ENCODE data around the gene SFTA2.

DNA sequence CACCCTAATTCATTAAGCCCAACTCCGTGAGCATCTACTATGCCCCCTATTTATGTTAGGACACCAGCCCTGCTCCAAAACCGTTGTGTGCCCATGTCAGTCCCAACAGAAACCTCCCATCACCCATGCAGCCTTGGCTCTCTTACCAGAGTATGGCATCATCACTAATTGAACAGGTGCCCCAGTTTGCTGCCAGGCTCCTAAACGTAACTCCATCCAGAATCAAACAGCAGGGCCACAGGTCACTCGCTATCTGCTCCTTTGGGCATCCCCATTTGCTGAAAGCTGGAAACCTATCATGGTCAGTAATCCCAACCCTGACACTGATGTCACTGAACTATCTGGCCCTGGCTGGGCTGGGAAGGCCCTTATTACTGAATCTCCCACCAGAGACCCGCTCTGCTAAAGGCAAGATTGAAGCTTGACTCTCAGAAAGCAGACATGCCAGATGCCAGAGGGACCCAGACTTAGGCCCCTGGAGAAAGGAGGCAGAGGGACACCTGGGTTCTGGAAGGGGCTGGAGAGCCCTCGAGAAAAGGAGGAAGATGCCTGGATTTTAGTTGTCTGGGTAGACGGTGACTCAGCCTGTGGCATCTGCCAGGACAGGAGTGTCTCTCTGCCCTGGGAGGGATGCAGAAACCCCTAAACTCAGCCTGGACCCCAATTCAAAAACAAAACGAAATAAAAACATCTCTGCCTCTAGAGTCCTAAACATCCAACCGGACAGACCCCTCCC is 22.8 kb upstream of the SFTA2 start:
- TF ChIP-seq, protein P1, sequence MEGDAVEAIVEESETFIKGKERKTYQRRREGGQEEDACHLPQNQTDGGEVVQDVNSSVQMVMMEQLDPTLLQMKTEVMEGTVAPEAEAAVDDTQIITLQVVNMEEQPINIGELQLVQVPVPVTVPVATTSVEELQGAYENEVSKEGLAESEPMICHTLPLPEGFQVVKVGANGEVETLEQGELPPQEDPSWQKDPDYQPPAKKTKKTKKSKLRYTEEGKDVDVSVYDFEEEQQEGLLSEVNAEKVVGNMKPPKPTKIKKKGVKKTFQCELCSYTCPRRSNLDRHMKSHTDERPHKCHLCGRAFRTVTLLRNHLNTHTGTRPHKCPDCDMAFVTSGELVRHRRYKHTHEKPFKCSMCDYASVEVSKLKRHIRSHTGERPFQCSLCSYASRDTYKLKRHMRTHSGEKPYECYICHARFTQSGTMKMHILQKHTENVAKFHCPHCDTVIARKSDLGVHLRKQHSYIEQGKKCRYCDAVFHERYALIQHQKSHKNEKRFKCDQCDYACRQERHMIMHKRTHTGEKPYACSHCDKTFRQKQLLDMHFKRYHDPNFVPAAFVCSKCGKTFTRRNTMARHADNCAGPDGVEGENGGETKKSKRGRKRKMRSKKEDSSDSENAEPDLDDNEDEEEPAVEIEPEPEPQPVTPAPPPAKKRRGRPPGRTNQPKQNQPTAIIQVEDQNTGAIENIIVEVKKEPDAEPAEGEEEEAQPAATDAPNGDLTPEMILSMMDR (IDR thresholded peaks at IDR 0.05 in 8 of 11, conservative IDR thresholded peaks at IDR 0.05 in 3 of 11): no peak
- no peak for TF ChIP-seq POLR2A (IDR thresholded peaks at IDR 0.05)
- no peak for TF ChIP-seq POLR2AphosphoS5 (IDR thresholded peaks at IDR 0.05)

All from spleen (tissue), 7 donors.